Measurements from ENCODE around the gene DYNC1LI2.

DYNC1LI2 gene

GRCh38 chr16:66751053-66751302, 431 bp downstream of the DYNC1LI2 start:
- Histone ChIP-seq H4K20me1 (ENCODE audit: control insufficient read depth, insufficient read depth, low read depth, low read length) (peaks cover 12% of the 10 kb centered on the region), H3K9me2 (replicated peaks; ENCODE audit: control insufficient read depth, low read length) (no peaks in the 10 kb centered on the region), H3K27me3 (ENCODE audit: control insufficient read depth, low read length) (peaks cover 15% of the 10 kb centered on the region), H3K79me2 (ENCODE audit: control insufficient read depth, low read length) (peaks cover 48% of the 10 kb centered on the region), H3K36me3 (ENCODE audit: control insufficient read depth, low read length) (peaks cover 45% of the 10 kb centered on the region), H3F3A (ENCODE audit: control insufficient read depth, insufficient read depth) (no peaks in the 10 kb centered on the region), H3K4me2 (ENCODE audit: low read length) (peak overlapping the region; percentile 90), H3K9me3 (ENCODE audit: control insufficient read depth, insufficient read depth, low read length) (no peaks in the 10 kb centered on the region), H3K4me1 (ENCODE audit: control insufficient read depth, low read length) (peaks cover 22% of the 10 kb centered on the region), H3K27ac (ENCODE audit: low read depth, low read length) (peak overlapping the region; percentile 12; the same call in 1 of the 2 replicates), H3K4me3 (ENCODE audit: low read length) (peak overlapping the region; percentile 95)
- no peak for TF ChIP-seq EZH2phosphoT487 (IDR thresholded peaks at IDR 0.05; ENCODE audit: borderline replicate concordance, low read length)
- TF ChIP-seq, protein P1, sequence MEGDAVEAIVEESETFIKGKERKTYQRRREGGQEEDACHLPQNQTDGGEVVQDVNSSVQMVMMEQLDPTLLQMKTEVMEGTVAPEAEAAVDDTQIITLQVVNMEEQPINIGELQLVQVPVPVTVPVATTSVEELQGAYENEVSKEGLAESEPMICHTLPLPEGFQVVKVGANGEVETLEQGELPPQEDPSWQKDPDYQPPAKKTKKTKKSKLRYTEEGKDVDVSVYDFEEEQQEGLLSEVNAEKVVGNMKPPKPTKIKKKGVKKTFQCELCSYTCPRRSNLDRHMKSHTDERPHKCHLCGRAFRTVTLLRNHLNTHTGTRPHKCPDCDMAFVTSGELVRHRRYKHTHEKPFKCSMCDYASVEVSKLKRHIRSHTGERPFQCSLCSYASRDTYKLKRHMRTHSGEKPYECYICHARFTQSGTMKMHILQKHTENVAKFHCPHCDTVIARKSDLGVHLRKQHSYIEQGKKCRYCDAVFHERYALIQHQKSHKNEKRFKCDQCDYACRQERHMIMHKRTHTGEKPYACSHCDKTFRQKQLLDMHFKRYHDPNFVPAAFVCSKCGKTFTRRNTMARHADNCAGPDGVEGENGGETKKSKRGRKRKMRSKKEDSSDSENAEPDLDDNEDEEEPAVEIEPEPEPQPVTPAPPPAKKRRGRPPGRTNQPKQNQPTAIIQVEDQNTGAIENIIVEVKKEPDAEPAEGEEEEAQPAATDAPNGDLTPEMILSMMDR (IDR thresholded peaks at IDR 0.05; ENCODE audit: low read depth, low read length, poor library complexity, severe bottlenecking): no peak

DNA sequence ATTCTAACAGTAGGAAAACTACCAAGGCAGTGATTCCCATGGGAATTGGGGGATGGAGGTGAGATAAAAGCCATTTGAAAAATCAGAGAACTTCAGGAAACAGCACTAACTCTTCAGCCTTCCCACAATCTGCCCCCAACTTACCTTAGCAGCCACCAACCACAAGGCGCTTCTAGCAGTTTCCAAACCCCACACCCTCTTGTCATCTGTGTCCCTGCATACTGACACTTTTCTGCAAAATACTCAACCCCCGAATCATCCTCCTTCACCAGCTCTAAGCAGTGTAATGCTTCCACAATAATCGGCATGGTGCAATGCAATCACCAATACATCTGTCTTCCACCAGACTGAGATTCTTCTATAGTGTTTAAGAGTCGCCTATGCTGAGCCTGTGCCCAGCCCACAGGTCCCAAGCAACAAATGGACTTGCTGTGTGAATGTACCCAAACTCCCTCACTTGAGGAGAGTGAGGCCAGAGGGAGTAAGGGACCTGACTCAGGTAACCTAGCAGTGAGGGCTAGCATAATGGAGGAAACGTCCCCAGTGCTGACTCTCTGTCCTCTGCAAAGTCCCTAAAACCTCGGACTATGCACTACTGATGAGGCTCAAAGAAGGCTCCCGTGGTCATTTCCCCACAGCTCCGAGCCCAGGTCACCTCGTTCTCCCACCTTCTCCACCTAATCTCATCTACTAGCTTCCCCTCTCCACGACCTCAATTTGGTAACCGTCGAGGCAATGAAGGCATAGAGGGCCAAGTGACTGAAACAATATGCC, 943 bp downstream of the DYNC1LI2 start:
- peaks cover 22% of the 10 kb centered on the region for H3K4me1 ChIP-seq (ENCODE audit: control insufficient read depth, low read length)
- H3K9me2 ChIP-seq (replicated peaks; ENCODE audit: control insufficient read depth, low read length): no peaks in the 10 kb centered on the region
- no peak for TF ChIP-seq EZH2phosphoT487 (IDR thresholded peaks at IDR 0.05; ENCODE audit: borderline replicate concordance, low read length)
- TF ChIP-seq, protein P1 (IDR thresholded peaks at IDR 0.05; ENCODE audit: low read depth, low read length, poor library complexity, severe bottlenecking): no peak
- no peaks in the 10 kb centered on the region for H3K9me3 ChIP-seq (ENCODE audit: control insufficient read depth, insufficient read depth, low read length)
- H3K4me3 ChIP-seq (ENCODE audit: low read length): peak overlapping the region; percentile 95
- H4K20me1 ChIP-seq (ENCODE audit: control insufficient read depth, insufficient read depth, low read depth, low read length): peaks cover 12% of the 10 kb centered on the region
- H3K79me2 ChIP-seq (ENCODE audit: control insufficient read depth, low read length): peaks cover 49% of the 10 kb centered on the region
- peak overlapping the region; percentile 12; the same call in 1 of the 2 replicates for H3K27ac ChIP-seq (ENCODE audit: low read depth, low read length)
- peak overlapping the region; percentile 90 for H3K4me2 ChIP-seq (ENCODE audit: low read length)
- H3K36me3 ChIP-seq (ENCODE audit: control insufficient read depth, low read length): peaks cover 46% of the 10 kb centered on the region
- peaks cover 15% of the 10 kb centered on the region for H3K27me3 ChIP-seq (ENCODE audit: control insufficient read depth, low read length)
- no peaks in the 10 kb centered on the region for H3F3A ChIP-seq (ENCODE audit: control insufficient read depth, insufficient read depth)

- Histone ChIP-seq H3K4me1 (ENCODE audit: control insufficient read depth, low read length) (peaks cover 17% of the 10 kb centered on the region), H3K9me3 (ENCODE audit: control insufficient read depth, insufficient read depth, low read length) (no peaks in the 10 kb centered on the region), H3K4me3 (ENCODE audit: low read length) (no peak overlapping the region), H3F3A (ENCODE audit: control insufficient read depth, insufficient read depth) (no peaks in the 10 kb centered on the region), H4K20me1 (ENCODE audit: control insufficient read depth, insufficient read depth, low read depth, low read length) (peaks cover 12% of the 10 kb centered on the region), H3K36me3 (ENCODE audit: control insufficient read depth, low read length) (peaks cover 76% of the 10 kb centered on the region), H3K27ac (ENCODE audit: low read depth, low read length) (no peak overlapping the region), H3K27me3 (ENCODE audit: control insufficient read depth, low read length) (no peaks in the 10 kb centered on the region), H3K79me2 (ENCODE audit: control insufficient read depth, low read length) (peaks cover 55% of the 10 kb centered on the region), H3K4me2 (ENCODE audit: low read length) (no peak overlapping the region), H3K9me2 (replicated peaks; ENCODE audit: control insufficient read depth, low read length) (no peaks in the 10 kb centered on the region)
- TF ChIP-seq, protein P1 (IDR thresholded peaks at IDR 0.05; ENCODE audit: low read depth, low read length, poor library complexity, severe bottlenecking): no peak
- no peak for TF ChIP-seq EZH2phosphoT487 (IDR thresholded peaks at IDR 0.05; ENCODE audit: borderline replicate concordance, low read length)
These were observed 4.7 kb downstream of the DYNC1LI2 start for GRCh38 chr16:66746682-66747081.
